Fibroblast of gingiva (primary cell): ENCODE measurements around the gene PQBP1.

ENCODE experiments used
- DNase-seq: peaks from one replicate; pipeline ENCODE4 v3.0.0-alpha.2; 2011; ENCODE audit warnings: low read depth

PQBP1 gene

DNA sequence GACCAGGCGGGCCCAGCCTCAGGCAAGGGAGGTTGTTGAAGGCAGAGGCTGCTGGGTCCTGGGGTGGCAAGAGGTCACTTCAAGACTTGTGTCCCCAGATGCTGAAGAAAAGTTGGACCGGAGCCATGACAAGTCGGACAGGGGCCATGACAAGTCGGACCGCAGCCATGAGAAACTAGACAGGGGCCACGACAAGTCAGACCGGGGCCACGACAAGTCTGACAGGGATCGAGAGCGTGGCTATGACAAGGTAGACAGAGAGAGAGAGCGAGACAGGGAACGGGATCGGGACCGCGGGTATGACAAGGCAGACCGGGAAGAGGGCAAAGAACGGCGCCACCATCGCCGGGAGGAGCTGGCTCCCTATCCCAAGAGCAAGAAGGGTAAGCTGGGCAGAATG lies 4.4 kb downstream of the PQBP1 start:
- no peak for DNase-seq

DNA sequence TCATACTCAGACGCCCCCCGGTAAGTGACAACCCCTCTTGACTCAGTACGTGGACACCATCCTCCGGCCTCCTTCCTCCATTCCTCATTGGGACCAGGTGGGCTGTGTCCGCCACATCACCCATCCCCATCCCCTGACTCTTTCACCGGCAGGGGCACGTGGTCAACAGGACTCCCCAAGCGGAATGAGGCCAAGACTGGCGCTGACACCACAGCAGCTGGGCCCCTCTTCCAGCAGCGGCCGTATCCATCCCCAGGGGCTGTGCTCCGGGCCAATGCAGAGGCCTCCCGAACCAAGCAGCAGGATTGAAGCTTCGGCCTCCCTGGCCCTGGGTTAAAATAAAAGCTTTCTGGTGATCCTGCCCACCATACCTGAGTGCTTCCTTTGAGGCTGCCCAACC lies 5.0 kb downstream of the PQBP1 start:
- DNase-seq, result no peak

DNA sequence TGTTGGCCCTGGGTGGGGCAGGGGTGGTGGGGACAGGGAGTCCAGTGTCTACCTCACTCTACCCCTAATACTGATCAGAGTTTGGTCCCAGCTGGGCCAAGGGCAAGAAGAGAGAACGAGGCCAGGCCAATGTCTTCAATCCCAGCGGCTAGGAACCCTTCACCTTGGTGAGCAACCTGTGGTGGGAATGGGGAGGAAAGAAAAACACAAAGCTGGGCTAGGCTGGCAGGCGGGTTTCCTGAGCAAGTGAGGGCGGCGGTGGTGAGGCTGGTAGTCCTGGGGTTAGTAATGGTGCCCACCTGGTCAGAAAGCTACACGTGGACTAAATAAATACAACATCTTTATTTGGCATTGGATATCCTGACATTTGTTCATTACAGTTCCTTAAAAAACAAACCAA lies 5.6 kb downstream of the PQBP1 start:
- DNase-seq, result no peak

DNA sequence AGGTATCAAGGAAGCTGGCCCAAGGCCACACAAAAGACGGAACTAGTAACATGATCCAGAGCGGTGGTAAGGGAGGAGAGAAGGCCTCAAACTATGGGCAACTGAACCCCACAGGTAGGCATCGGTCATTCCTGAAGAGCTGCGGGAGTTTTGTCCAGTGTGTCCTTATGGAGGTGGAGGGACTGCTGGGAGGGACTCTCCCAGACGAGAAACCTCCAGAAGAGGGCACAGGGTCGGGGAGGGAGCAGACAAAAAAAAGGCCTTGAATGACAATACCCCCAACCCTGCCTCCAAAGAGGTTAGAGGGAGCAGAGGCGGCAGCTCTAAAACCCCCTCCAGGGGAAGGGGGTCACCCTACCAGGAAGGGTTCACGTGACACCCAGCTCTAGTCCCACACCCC lies 6.5 kb downstream of the PQBP1 start:
- no peak for DNase-seq

DNA sequence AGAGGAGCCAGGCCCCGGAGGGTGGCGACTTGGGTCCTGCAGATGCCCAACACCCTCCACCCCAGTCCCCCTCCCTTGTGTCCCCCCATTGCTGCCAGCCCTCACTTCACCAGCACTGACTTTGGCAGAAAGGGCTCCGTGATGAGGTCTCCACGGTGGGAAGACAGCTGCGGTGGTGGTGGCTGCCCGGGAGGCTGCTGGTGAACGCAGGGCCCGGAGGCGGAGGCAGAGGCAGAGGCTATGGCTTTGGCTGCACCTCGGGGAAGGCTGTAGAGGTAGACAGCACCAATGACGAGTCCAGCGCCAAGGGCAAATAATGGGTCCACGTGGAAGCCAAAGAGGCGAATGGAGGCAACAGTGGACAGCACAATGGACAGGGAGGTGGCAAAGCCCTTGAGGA lies 6.9 kb downstream of the PQBP1 start:
- DNase-seq, result no peak

DNA sequence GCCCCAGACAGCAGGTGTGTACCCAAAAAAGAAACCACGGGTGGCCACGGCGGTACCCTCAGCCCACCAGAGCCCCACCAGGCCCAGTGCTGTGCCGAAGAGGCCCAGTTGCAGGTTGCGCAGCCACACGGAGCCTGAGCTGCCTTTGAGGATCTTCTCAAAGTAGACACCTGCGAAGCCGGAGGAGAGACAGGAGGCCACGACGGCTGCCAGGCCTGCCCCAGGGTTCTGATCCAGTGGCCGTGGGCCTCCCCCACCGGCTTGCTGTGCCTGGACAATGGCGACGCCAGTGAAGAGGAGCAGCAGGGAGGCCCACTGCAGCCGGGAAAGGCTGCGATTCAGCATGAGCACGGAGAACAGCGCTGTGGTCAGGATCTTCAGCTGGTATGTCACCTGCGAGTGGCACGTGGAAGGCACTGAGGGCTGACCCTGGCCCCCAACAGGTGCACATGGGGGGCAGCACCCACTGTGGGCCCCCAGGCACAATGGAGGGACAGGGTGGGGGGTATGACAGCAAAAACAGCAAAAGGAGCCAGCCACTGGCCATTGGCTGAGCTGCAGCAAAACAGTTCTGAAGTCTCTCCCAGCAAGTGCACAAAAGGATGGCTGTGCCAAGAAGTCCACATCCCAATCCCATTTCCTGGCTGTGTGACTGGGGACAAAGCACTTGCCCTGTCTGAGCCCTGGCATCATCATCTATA lies 7.5 kb downstream of the PQBP1 start:
- DNase-seq, result no peak

DNA sequence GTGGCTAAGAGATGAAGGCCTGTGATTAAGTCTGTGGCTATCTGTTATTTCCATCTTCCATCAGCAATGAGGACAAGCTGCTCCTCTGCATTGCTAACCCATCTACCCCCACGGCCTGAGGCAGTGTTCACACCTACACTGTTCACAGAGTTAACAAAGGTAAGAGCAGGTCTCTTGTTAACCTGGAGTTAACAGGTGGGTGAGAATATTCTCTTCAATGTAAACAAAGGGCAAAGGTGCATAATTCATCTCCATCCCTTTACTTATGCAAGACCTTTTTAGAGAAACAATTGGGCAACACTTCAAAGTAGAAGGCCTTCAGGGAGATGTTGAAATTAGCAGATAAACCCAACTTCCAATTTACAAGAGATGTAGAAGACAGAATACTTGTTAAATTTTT lies 10.9 kb downstream of the PQBP1 start:
- no peak for DNase-seq

DNA sequence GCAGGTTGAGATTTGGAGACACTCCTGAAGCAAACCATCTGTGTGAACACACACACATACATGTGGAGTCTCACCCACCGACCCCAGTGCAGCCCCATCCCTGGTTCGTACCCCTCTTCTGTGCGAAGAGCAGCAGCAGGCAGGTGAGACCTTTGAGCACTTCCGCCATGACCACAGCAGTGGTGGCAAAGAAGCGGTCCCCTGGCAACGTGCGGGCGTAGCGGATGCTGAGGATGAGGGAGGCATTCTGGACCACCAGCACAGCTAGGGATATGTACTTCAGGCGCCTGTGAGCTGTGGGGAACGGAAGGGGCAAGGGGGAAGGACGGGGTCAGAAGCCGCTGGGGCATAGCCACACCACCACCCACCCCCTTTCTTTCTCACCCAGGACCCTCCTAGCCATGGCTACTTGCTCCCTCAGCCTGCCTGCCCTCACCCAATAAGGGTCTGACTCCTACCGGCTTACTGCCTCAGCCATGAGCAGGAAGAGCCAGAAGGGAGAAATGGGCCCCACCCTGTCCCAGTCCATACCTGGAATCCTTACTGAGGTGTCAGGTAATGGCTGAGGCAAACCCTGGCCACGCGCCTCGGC lies 12.1 kb downstream of the PQBP1 start:
- no peak for DNase-seq

DNA sequence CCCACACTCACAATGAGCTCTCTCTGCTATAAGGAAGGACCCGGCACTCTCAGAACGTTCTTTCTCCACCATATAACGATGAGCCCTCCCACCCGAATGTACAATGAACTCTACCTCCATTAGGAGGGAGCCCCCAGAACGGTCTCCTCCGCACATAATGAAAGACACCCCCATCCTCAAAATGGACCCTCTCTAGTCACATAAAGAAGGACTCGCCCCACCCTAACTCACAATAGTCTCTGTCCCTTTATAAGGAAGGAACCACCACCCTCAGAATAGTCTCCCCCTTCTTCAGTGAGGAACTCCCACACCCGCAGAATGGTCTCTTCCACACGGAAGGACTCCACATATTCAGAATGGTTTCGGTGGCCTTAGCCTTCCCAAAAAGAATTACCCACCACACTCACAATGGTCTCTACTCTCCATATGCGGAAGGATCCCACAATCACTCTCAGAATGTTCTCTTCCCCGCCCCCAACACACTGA lies 13.2 kb downstream of the PQBP1 start:
- DNase-seq, result peak; percentile 41

DNA sequence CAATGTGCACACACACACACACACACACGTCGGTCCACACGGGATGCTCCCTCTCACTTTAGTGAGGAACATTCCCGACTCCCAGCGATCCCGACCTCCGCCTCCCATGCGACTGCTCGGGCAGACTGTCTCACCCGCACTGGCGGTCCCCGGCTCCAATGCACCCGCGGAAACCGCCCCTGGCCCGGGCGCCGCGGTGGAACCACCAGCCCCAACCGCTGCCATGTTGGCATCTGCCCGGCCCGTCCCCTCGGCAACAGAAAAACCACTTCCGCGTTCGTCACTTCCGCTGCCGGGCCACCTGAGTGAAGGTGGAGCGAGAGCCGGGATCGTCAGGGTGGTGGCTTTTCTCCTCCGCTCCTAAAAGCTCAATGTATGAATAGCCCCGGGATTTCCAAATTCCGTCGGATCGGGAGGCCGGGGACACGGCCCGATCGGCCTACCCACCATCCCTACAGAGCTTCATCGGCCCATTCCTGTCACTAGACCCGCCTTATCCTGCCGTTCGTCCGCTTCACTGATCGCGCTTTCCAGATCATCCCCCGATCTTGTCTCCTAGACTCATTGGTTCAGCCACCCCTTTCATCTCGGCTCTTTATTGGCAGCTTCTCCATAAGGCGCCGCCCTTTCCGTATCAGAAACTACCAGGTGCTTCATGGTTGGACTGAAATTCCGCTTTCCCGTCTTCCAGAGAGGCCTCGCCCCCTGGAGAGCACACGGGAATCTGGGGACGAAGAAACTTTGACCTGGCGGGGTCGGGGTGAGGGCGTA lies 13.9 kb downstream of the PQBP1 start, which contains the start of gene SLC35A2:
SLC35A2 (minus strand) TSS at position 235 of the 771 bp plus-strand sequence; CDS start at position 225, 10 bp downstream.
- peak; percentile 60 for DNase-seq

DNA sequence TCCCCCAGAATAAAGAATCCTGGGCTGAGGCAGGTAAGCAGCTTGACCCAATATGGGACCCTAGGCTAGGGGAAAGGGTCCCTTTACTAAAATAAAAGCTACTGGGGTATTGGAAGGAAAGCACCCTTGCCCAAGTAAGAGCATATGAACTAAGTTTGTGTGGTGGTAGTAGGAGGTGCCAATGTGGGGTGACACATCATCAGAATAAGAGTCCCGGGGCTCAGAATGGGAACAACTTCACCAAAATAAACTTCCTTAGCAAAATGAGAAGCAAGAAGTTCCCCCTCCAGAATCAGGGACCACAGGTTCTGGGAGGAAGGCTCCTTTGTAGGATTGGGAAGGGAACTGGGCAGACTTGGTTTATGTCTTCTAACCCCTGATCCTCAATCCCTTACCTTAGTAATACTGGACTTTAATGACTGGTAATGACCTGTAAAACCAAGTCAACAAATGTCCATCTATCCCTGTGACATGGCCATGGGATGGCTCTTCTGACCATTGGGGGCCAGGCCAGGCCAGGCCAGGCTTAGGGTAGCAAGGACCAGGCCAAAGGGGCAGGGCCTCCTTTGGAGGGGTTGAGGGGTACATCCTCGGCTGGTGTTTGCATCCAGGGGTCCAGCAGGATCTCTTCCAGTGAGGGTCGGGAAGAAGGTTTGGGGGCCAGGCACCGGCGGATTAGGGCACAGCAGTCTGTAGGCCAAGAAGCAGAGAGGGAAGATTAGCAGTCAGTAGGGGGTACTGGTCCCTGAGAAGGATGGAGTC lies 16.1 kb downstream of the PQBP1 start:
- no peak for DNase-seq

DNA sequence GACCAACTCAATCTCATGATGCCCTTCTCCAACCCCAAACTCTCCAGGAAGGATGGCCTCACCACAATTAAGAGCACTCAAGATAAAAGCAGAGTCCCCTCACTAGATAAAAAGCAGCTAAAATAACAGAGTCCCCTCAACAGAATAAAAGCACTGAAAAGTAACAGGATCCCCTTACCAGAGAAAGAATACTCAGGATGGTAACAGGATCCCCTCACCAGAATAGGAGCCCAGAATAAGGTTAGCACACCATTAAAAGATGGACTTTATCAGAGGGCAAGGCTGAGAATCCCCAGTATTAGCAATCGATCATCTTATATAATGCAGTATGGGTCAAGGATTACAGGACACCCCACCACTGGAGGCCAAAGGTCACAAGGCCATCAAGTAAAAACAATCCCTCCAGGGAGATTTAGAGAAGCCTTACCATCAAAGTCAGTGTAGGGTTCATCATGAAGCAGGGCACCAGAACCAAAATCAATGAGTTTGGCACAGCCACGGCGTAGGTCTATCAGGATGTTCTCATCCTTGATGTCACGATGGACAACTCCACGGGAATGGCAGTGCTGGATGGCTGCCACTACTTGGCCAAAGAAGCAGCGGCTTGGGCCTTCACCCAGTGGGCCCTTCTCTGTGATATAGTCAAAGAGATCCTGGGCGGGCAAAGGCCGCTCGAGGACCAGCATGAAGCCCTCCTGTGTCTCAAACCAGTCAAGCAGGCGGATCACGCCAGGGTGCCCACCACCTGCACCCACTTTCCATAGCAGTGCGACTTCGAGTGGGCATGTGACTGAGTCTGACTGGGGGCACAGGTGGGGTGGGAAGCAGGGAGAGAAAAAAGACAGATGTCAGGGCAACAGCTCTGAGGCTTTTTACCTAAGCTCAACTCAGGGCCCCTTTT lies 17.1 kb downstream of the PQBP1 start:
- DNase-seq, result no peak

DNA sequence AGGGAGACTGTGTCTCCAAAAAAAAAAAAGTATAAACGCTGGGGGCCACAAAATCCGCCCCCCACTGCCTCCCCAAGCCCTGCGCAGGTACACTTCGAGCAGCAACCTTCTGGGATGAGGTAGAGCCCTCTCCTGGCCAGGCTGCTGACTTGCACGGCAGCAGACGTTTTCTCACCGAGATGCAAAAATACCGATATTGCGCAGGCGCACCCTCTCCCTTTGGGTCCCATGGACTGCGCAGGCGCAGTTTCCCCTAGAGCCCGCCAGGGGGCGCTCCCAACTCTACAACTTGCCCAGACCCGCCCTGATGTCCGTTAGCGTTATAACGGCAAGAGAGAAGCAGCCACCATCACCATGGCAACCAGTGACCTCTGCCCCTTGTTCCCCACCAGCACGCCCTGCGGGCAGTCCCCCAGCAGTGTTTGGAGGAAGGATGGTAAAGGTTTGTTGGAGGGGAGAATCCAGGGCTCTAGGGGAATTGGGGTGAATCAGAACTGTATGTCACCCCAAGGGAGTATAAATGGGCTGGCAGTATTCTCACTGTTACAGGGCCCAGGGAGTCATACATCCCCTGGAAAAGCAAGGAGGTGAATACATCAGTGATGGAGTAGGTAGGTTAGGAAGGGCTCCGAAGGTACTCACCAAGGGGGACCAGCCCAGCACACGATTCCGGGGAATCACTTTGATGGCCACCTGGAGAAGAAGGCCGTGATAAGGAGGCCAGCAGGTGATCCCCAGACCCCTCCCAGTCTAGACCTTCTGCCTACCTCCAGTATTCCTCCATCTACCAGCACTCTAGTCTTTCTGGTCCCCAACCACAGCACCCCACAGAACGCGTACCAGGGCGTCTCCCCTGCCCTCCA lies 19.6 kb downstream of the PQBP1 start:
- DNase-seq, result peak; percentile 81

DNA sequence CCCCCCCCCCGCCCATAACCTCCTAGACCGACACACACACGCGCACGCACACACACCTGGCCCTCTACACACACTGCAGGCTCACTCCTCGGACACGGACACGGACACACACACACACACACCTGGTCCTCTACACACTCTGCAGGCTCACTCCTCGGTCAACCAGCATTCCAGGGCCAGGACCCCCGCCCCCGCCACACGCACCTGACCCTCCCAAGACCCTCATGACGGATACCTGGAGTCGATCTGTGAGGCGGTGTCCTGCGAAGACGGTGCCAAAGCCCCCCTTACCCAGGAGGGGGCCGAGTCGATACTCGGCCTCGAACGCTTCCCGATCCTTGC lies 20.5 kb downstream of the PQBP1 start:
- DNase-seq, result no peak

DNA sequence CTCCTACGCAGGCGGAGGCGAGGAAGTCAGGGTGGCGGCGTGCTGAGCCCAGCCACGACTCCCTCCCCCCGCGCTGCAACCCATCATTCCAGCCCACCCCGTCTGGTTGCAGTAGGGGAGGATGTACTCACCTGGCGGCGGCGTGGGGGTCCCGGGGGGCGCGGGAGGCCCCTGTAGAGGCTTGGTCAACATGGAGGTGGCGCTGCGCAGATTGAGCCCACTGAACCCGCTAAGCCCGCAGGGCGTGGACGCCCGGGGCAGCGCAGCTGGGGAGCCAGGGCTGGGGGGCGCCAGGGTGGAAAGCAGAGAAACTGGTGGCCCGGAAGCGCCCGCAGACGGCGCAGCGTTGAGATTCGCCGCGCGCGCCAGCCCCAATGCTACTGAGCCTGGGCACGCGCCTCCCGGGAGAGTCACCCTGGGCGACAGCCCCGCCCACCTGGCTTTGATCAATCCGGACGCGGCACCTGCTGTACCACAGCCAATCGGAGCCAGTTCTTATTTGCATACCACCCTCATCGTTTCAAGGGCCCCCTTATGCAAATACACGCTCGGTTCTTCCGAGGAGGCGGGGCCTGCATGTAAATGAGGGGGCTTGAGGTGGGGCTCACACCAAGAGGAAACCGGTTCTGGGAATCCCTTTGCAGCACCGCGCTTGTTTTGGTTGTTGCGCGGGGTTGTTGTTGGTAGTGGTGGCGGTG lies 21.1 kb downstream of the PQBP1 start, which contains the start of gene PIM2:
PIM2 (minus strand) TSS at position 382 of the 698 bp plus-strand sequence; CDS start at position 192, 190 bp downstream.
- DNase-seq, result peak; percentile 49

DNA sequence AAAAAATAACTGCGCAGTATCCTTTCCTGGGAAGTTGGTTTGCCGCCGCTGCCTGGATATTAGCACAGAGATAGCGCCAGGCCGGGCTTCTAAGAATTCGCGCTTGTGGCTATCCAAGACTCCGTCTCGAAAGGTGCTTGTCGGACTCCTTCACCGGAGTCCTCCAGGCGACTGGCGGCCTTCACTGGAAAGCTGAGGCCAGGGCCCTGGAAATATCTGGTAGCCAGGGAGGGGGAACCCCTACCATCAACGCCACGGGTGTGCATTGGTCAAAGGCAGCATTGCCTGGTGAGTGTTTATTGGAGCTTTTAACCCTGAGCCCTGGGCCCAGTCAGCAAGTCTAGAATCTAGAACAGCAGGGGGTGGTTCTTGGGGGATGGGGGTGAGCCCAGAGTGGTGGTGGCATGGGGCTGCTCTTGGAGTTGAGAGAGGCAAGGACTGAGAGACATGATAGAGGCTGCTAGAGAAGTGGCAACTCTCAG lies 21.7 kb downstream of the PQBP1 start:
- no peak for DNase-seq

DNA sequence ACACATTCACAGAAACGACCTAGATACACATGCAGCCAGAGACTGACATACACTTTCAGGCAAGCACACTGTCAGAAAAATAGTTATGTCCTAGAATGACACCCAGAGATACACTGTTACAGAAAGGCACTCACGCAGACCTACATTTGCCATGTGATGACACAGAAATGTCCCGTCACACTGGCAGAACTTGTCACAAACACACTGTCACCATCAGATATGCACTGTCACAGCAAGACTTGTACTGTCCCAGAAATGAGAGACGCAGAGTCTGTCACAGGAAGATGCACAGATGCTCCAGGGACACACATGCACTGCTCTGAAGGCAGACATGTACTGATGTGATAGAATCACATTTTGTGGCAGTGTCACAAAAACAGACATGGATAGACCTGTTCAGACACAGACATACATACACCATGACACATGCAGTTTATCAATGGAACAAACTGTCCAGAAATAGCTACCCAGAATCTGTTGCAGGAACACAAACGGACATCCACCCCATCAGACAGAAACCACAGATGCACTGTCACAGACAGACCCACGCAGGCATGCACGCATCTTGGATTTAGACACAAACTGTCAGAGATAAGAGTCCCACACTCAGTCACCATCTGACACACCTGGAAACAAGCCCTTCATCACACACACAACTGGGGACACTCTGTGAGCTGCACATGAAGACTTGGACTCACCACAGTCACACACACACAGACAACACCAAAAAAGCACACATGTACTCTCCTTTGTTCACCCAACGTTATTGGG lies 22.4 kb downstream of the PQBP1 start:
- DNase-seq, result no peak

DNA sequence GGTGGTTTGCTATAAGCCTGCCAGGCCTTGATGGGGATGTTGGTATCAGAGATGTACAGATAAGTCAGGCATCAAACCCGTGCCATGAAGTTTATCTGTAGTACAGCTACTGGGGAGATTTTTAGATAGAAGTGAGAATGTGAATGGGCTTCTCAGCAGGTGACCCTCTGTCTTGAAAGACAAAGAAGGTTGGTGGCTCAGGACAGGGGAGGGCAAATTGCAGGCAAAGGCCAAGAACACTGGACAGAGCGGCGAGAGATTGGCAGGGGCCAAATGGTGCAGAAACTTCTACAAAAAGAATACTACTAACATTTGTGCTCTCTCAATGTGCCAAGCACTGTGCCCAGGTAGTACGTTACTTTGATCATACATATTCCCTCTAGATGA lies 23.0 kb downstream of the PQBP1 start:
- no peak for DNase-seq

DNA sequence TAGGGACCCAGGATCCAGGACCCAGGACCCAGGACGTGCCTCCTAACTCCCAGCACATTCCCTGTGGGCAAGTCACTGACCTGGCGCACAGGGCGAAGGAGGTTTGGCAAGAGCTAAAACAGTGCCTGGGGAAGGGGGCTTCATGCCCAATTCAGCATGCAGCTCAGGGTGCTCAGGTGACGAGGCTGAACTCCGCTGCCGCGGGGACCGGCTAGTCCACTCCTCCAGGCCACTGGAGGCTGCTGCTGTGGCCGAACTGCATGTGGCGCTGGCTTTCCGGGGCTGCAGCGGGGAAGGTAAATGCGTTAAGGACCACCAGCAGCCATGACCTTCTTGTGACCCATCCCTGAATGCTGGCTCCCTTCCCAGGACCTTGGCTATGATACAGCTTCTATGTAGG lies 26.0 kb downstream of the PQBP1 start:
- no peak for DNase-seq
